GM21367 (cell line): ENCODE data around the gene NQO2.
"Not testable (repeated sequence)": the region's sequence is repeated elsewhere in the genome, so short reads cannot be mapped to it uniquely, and the experiment has no call there.

Experiments
- ATAC-seq: cut with Tn5 transposase; IDR thresholded peaks from one replicate; pipeline ENCODE4 v1.9.1; 2021; ENCODE audit not compliant: unreplicated experiment

NQO2 gene

DNA sequence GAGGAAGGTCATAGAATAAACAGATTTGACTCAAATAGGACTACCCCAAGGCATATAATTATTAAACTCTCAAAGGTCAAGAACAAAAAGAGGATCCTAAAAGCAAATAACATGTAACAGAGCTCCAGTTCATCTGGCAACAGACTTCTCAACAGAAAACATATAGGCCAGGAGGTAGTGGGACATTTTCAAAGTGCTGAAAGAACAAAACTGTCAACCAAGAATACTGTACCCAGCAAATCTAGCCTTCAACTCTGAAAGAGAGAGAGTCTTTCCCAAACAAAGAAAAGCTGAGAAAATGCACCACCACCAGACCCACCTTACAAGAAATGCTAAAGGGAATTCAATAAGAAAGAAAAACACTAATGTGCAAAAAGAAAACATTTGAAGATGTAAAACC, 11.9 kb downstream of the NQO2 start:
- no peak for ATAC-seq

DNA sequence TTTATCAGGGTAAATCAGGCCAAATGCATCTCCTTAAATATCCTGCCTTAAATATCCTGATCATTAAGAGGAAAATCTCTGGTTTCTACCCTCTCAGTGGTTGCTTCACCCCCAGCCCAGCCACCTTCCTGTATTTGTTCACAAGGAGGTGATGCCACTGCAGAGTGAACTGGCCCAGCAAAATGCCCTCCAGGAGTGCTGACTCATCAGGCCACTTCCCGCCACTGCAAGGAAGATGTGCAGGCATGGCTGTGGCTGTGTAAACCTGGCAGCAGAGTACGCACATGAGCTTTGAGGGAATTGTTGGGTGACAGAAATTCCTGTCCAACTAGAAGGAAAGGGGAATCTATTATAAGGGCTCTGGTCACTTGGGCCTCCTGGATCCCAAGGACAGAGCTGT, 13.8 kb downstream of the NQO2 start:
- no peak for ATAC-seq

GRCh38 chr6:3013901-3014674, 14.4 kb downstream of the NQO2 start:
- ATAC-seq: no peak

DNA sequence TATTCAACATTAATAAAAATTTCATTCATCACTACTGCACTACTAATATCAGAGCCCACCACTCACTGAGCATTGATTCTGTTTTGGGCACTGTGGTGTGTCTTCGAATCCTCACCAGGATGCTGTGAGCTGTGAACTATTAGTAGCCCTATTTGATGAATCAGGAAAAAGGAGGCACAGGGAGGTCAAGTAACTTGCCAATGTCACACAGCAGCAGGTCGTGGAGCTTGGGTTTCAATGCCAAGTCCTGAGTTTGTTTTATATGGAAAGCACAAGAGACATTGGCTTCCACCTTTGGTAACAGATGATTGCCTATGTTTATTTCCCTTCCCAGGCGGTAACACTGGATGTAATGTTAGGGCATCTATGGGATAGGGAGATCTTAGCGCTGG, 15.0 kb downstream of the NQO2 start:
- no peak for ATAC-seq

GRCh38 chr6:3015144-3015543, 15.4 kb downstream of the NQO2 start:
- ATAC-seq: no peak

DNA sequence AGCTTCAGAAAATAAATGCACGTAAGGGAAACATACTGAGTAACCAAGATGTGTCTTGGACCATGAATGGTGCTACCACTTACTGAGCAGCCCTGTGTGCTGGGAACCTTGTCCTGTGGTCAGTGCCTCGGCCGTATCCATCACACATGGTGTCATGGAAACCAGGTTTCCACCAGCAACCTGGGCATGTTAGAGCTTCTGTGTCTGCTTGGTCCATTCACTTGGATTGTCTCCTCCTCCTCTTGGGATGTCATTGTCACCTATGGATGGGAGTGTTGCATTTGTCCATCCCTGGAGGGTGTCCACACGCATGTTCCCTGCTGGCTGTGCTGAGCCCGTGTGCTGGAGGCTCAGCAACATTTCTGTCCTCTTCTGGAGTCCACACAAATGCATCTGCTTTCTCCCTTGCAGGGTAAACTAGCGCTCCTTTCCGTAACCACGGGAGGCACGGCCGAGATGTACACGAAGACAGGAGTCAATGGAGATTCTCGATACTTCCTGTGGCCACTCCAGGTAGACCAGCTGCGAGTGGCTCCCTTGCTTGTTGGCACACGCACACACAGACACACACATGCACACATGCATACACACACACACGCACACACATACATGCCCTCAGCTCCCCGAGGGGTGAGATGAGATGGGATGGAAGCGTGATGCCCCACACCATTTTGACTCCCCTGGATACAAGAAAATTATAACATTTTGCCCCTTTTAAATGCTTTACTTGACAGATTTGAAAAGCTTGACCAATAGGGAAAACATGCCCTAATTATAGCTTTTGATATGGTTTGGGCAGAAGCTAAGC, 17.0 kb downstream of the NQO2 start:
- no peak for ATAC-seq

DNA sequence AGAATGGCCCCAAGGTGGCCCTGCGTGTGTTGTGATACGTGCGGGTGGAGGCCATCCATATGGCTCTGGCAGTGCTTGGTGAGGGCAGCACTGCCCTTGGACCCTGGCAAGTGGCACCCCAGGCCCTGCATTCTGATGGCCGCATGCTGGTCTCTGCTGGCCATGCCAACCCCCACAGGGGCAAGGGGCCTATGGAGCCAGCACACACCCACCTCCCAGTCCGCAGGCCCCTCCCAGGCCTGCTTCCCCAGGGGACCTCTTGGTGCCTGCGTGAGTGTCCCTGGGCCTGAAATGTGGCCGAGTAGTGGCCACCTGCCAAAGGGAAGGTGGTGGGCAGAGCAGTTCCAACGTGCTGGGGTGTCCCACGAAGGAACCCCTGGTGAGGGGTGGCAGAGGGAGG, 17.6 kb downstream of the NQO2 start:
- no peak for ATAC-seq

DNA sequence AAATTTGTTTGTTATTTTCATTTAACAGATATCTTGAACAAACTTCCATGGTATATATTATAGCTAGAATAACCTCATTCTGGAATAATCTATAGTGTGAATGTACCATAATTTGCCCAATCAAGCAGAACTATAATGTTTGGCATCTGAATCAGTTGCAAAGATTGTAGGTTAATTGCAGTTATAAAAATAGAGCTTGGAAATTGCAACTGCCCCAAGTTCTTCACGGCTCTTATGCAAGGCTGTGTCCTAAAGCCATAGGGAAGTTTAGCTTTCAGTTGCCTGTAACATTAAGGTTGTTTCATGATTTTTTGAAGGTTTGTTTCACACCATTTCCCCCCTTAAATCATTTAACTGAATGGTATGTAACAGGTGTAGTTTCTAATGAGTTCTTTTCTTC, 19.4 kb downstream of the NQO2 start:
- ATAC-seq: no peak

DNA sequence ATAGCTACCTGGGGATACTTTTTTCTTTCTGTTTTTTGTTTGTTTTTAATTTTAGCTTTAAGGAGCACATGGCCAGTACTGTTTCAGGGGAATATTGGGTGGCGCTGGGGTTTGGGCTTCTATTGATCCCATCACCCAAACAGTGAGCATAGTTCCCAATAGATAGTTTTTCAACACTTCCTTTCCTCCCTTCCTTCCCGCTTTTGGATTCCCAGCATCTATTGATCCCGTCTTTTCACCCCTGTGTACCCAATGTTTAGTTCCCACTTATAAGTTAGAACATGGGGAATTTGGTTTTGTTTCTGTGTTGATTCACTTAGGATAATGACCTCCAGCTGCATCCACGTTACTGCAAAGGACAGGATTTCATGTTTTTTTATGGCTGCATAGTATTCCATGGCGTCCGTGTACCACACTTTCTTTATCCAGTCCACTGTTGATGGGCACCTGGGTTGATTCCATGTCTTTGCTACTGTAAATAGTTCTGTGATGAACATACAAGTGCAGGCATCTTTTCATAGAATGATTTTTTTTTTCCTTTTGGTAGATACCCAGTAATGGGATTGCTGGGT, 20.1 kb downstream of the NQO2 start:
- ATAC-seq: no peak

GRCh38 chr6:3020976-3021598, 21.4 kb downstream of the NQO2 start:
- not testable (repeated sequence) for ATAC-seq

- no peak for ATAC-seq
Observed at GRCh38 chr6:3022765-3023662, 23.3 kb downstream of the NQO2 start.

- peak; percentile 62 for ATAC-seq
Observed at GRCh38 chr6:3023663-3024483, 24.2 kb downstream of the NQO2 start.

- peak; percentile 73 for ATAC-seq
Observed at GRCh38 chr6:3026791-3027626, 27.3 kb downstream of the NQO2 start.

- ATAC-seq: not testable (repeated sequence)
Observed at GRCh38 chr6:3028156-3028555, 28.5 kb downstream of the NQO2 start.

DNA sequence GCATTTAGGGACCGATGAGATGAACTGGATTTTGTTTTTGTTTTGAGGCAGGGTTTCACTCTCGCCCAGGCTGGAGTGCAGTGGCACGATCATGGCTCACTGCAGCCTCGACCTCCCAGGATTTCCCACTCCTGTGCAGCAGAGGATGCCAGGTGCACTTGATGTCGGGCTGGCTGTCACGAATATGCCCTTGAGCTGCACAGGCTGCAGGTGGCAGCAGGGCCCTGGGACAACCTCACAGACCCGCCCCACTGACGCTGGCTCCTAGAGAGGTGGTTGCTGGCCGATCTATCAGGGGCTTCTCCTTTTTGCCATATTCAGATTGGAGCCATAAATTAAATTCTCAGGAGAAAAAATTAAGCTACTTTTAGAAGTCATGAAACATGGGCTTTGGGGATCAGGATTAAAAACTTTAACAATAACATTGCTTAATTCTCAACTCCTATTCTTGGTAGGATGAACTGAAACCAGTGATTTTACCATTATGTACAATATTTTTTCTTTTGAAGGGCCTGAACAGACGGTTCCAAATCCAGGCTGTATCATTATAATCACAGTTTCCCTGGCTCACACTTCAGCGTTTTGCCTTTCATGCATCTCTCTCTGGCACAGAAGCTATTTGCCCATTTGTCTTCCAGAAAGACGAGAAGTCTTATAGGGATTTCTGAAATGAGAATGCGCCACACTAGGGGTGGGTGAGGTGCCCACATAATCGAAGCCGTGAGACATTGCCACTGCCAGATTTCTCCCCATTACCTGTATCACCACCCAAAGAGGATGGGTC, 32.4 kb downstream of the NQO2 start:
- ATAC-seq: no peak

- ATAC-seq: no peak
Observed at GRCh38 chr6:3032986-3033385, 33.3 kb downstream of the NQO2 start.

DNA sequence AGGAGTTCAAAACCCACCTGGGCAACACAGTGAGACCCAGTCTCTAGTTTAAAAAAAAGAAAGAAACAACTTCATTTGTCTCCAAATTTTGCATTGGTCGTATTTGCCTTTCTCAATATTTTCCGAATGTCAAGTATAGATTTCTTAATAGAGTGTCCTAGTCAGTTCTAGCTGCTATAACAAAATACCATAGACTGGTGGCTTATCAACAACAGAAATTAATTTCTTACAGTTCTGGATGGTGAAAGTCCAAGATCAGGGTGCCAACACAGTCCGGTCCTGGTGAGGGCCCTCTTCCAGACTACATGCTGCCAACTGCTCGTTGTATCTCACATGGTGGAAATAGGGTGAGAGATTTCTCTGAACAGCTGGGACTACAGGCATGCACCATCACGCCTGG, 34.0 kb downstream of the NQO2 start:
- ATAC-seq: no peak

DNA sequence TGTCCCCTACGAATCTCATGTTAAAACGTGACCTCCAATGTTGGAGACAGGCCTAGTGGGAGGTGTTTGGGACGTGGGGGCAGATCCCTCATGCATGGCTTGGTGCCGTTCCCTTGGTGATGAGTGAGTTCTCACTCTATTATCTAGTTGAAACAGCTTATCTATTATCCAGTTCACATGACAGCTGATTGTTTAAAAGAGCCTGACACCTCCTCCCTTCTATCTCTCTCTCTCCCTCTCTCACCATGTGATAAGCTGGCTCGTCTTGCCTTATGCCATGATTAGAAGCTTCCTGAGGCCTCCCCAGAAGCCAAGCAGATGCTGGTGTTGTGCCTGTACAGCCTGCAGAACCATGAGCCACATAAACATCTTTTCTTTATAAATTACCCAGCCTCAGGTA, 35.7 kb downstream of the NQO2 start:
- no peak for ATAC-seq
